A673 (cell line): Measurements from ENCODE around the gene MTR. TPM values are rescaled to one million over a fixed set of nuclear protein-coding genes. Genes with fewer than 3 reads are reported as not detected.

Experiments
- BruUV-seq: library from RNA; stranded (reverse); fragments of 400-500 nt; replicated peaks from 2 replicates; lab custom pipeline; 2021; lab: Mats Ljungman, UMichigan
- CTCF ChIA-PET: fragments of 300-600 bp; sonication (Branson Sonifier 250); formaldehyde crosslinking; loops from one replicate; lab custom pipeline; 2022; ENCODE audit warnings: antibody characterized with exemption; lab: Charles Lee
- POLR2A ChIA-PET: fragments of 300-600 bp; sonication (Branson Sonifier 250); formaldehyde crosslinking; loops from one replicate; lab custom pipeline; 2022; ENCODE audit warnings: antibody characterized with exemption; ENCODE audit not compliant: low non-redundant PET; lab: Charles Lee
- DNase-seq: peaks from one replicate; pipeline ENCODE4 v3.0.0-alpha.2; 2015; ENCODE audit warnings: low spot score
- H3K27ac ChIP-seq: fragments of 200-600 bp; sonication (generic); 2 replicates; pipeline ENCODE4 v1.5.1; 2016; ENCODE audit warnings: mixed run types, low read depth, mild to moderate bottlenecking, mixed read lengths, antibody characterized with exemption, low read length; ENCODE audit not compliant: poor library complexity, severe bottlenecking
- H3K27me3 ChIP-seq: fragments of 200-600 bp; sonication (generic); replicated peaks from 2 replicates; pipeline ENCODE4 v1.6.1; 2017; ENCODE audit warnings: mixed run types, low read depth, mild to moderate bottlenecking, mixed read lengths, antibody characterized with exemption, low read length; ENCODE audit not compliant: insufficient read depth, poor library complexity
- H3K36me3 ChIP-seq: fragments of 200-600 bp; sonication (generic); 2 replicates; pipeline ENCODE4 v1.6.1; 2016; ENCODE audit warnings: mixed run types, mild to moderate bottlenecking, mixed read lengths, antibody characterized with exemption, low read length; ENCODE audit not compliant: insufficient read depth, poor library complexity, severe bottlenecking
- H3K4me1 ChIP-seq: fragments of 200-600 bp; sonication (generic); 2 replicates; pipeline ENCODE4 v1.6.1; 2017; ENCODE audit warnings: mixed run types, mild to moderate bottlenecking, mixed read lengths, antibody characterized with exemption, low read length; ENCODE audit not compliant: insufficient read depth, poor library complexity, severe bottlenecking
- H3K4me3 ChIP-seq: fragments of 200-600 bp; sonication (generic); 2 replicates; pipeline ENCODE4 v1.5.1; 2016; ENCODE audit warnings: low read depth, mixed run types, mild to moderate bottlenecking, mixed read lengths, low read length; ENCODE audit not compliant: poor library complexity, severe bottlenecking
- H3K9me3 ChIP-seq: fragments of 200-600 bp; sonication (generic); 2 replicates; pipeline ENCODE4 v1.6.1; 2016; ENCODE audit warnings: mixed run types, low read depth, mild to moderate bottlenecking, mixed read lengths, antibody characterized with exemption, low read length; ENCODE audit not compliant: poor library complexity, severe bottlenecking
- EZH2 ChIP-seq: fragments of 200-600 bp; sonication (generic); IDR thresholded peaks from 2 replicates; pipeline ENCODE4 v1.6.1; 2017; ENCODE audit warnings: borderline replicate concordance, low read depth, mild to moderate bottlenecking, mixed read lengths, antibody characterized with exemption, low read length; ENCODE audit not compliant: poor library complexity, severe bottlenecking
- intact Hi-C: fragments of 100-400 bp; cut with micrococcal nuclease; formaldehyde crosslinking; loops from one replicate; pipeline ENCODE4 v1.10.0; 2022; ENCODE audit not compliant: unreplicated experiment
- total RNA-seq: library from RNA; stranded (reverse); gene quantifications from 2 replicates; pipeline ENCODE4 v1.2.3, GENCODE V29; 2021
- TF ChIP-seq, protein P1 (sequence below): fragments of 300-800, 200-600 bp; sonication (generic); conservative IDR thresholded peaks from 2 replicates; pipeline ENCODE4 v1.5.1; 2017; ENCODE audit warnings: low read depth, mild to moderate bottlenecking, antibody characterized with exemption, low read length, moderate library complexity, mixed read lengths

MTR gene
- total RNA-seq, 1 experiment from 2014 or later, result 36.0 TPM

- no peak for DNase-seq
- Histone ChIP-seq H3K4me3 (no peak overlapping the region), H3K36me3 (no peaks in the 10 kb centered on the region), H3K27me3 (no peaks in the 10 kb centered on the region), H3K27ac (no peak overlapping the region), H3K9me3 (no peaks in the 10 kb centered on the region), H3K4me1 (no peaks in the 10 kb centered on the region)
- ChIA-PET CTCF (no interaction called here), POLR2A (no interaction called here)
- TF ChIP-seq, protein P1, sequence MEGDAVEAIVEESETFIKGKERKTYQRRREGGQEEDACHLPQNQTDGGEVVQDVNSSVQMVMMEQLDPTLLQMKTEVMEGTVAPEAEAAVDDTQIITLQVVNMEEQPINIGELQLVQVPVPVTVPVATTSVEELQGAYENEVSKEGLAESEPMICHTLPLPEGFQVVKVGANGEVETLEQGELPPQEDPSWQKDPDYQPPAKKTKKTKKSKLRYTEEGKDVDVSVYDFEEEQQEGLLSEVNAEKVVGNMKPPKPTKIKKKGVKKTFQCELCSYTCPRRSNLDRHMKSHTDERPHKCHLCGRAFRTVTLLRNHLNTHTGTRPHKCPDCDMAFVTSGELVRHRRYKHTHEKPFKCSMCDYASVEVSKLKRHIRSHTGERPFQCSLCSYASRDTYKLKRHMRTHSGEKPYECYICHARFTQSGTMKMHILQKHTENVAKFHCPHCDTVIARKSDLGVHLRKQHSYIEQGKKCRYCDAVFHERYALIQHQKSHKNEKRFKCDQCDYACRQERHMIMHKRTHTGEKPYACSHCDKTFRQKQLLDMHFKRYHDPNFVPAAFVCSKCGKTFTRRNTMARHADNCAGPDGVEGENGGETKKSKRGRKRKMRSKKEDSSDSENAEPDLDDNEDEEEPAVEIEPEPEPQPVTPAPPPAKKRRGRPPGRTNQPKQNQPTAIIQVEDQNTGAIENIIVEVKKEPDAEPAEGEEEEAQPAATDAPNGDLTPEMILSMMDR, result no peak
- TF ChIP-seq EZH2, result no peak
- intact Hi-C loops, result no loop called here
- BruUV-seq, result no TSS peak
These were observed 82.6 kb downstream of the MTR start for GRCh38 chr1:236877661-236878060.

DNA sequence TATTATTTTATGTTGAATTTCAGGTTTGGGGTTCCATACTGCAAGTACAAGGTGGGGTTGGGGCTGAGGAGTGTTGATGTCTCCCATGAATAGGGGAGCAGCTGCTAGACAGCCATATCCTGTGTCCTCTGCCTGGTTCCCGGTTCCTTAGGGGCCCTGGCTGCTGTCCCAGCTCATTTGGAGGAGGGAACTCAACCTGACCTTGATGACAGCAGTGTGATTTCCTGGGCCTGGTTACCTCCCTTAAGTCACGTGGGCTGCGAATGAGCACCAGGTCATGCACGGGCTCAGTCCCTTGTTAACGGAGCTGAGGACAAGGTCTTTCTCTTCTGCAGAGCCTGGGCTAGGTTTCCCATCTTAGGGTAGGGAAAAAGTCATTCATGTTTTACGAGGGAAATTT is 85.1 kb downstream of the MTR start:
- Histone ChIP-seq H3K4me1 (no peaks in the 10 kb centered on the region), H3K9me3 (no peaks in the 10 kb centered on the region), H3K27ac (no peak overlapping the region), H3K4me3 (no peak overlapping the region), H3K36me3 (no peaks in the 10 kb centered on the region), H3K27me3 (no peaks in the 10 kb centered on the region)
- DNase-seq, result no peak
- TF ChIP-seq, protein P1, result no peak
- POLR2A ChIA-PET, result no interaction called here
- BruUV-seq, result no TSS peak
- intact Hi-C loops, result no loop called here
- CTCF ChIA-PET, result no interaction called here

DNA sequence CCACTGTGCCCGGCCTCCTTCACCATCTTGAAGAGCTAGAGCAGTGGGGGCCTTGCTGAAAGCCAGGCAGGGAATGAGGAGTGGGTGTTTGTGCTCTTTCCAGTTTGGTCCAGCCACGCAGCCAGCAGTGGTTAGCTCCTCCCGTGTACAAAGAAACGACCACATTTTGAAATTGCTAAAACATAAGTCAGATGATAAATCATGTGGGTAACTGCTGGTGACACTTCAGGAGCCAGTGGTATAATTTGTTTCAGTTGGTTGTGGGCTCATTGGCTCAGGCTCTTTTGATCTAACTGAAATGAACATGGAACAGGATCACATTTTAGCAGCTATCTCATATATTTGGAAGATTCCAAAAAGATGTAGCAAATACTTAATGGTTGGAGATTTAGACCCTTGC is 87.6 kb downstream of the MTR start:
- Histone ChIP-seq H3K27me3 (no peaks in the 10 kb centered on the region), H3K9me3 (no peaks in the 10 kb centered on the region), H3K4me3 (no peak overlapping the region), H3K4me1 (no peaks in the 10 kb centered on the region), H3K27ac (no peak overlapping the region), H3K36me3 (no peaks in the 10 kb centered on the region)
- ChIA-PET POLR2A (no interaction called here), CTCF (no interaction called here)
- intact Hi-C loops, result no loop called here
- no TSS peak for BruUV-seq
- no peak for DNase-seq
- TF ChIP-seq, protein P1, result no peak
- no peak for TF ChIP-seq EZH2
